ENCODE measurements around the gene TLN1.

DNA sequence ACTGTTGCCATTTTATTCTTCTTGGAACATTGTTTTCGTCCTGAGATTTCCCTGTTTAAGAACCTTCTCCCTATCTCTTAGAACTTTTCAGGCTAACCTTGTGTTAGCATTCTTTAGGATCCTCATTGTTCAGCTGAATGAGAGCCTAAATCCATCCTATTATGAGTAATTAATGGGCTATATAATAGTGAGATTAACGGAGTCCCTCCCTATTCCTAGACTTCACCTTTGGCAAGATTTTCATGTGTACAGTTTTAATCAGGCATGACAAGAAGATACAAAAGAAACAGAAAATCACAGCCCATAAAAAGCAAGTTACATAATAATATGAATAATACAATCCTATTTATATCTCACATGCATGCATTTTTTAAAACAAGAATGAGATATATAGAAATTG is 31.2 kb upstream of the TLN1 start:
- TF ChIP-seq POLR2AphosphoS5 (IDR thresholded peaks at IDR 0.05), result no peak
- no peak for TF ChIP-seq EP300 (IDR thresholded peaks at IDR 0.05)

All from suprapubic skin (tissue), 4 donors.